Measurements from ENCODE around the gene PCSK2.

The PCSK2 gene

DNA sequence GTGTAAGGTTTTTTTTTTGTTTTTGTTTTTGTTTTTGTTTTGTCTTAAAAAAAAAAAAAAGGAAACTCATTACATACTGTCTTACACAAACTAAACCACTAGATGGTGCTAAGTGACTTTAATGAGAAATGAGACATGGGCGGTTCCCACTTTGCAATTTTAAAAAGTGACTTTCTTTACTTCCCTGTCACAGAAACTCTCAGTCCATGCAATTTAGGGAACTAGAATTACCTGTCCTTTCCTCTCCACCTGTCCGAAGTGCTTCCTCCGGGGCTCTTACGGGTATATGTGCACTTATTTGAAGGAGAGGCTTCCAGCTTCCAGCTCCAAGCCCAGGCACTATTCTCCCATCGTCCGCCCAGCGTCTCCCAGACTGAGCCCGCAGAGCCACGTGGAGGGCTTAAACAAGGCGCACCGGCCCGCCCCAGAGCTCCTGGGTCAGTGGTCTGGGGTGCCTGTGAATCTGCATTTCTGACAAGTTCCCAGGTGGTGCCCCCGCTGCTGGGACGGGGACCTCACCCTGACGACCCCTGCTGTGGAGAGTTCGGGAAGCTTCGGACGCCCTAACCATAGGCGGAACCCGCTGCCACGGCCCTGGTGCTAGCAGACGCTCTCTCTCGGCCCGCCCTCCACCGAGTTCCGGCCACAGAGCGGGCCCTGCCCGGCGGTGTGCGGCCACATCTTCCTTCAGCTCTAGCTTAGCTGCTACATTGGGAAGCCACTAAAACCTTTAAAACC lies 278.2 kb downstream of the PCSK2 start:
- Histone ChIP-seq H3K27me3 (ENCODE audit: control insufficient read depth, insufficient read depth, low read length) (no peaks in the 10 kb centered on the region), H3K27ac (ENCODE audit: low read depth, low read length) (no peak overlapping the region), H3K4me1 (ENCODE audit: control insufficient read depth, insufficient read depth, low read length) (peaks cover 10% of the 10 kb centered on the region)

GRCh38 chr20:17505636-17506517 lies 279.0 kb downstream of the PCSK2 start:
- no peak overlapping the region for H3K27ac ChIP-seq (ENCODE audit: low read depth, low read length)
- peak overlapping the region; percentile 67 for H3K9ac ChIP-seq (ENCODE audit: low read length)
- peaks cover 10% of the 10 kb centered on the region for H3K4me1 ChIP-seq (ENCODE audit: control insufficient read depth, insufficient read depth, low read length)
- H3K4me3 ChIP-seq (ENCODE audit: low read depth, low read length): peak overlapping the region; percentile 52; the same call in 1 of the 2 replicates
- no peaks in the 10 kb centered on the region for H3K9me3 ChIP-seq (ENCODE audit: control insufficient read depth, insufficient read depth, low read depth, low read length)
- no peaks in the 10 kb centered on the region for H3K36me3 ChIP-seq (ENCODE audit: control insufficient read depth, insufficient read depth, low read length)
- H3K27me3 ChIP-seq (ENCODE audit: control insufficient read depth, insufficient read depth, low read length): no peaks in the 10 kb centered on the region

More for the DNA sequence above, 278.2 kb downstream of the PCSK2 start:
- Histone ChIP-seq H3K9me3 (ENCODE audit: control insufficient read depth, insufficient read depth, low read depth, low read length) (no peaks in the 10 kb centered on the region), H3K36me3 (ENCODE audit: control insufficient read depth, insufficient read depth, low read length) (no peaks in the 10 kb centered on the region), H3K9ac (ENCODE audit: low read length) (peak overlapping the region; percentile 67), H3K4me3 (ENCODE audit: low read depth, low read length) (peak overlapping the region; percentile 52)

- no peak overlapping the region for H3K27ac ChIP-seq (ENCODE audit: low read depth, low read length)
- H3K9me3 ChIP-seq (ENCODE audit: control insufficient read depth, insufficient read depth, low read depth, low read length): no peaks in the 10 kb centered on the region
- no peak overlapping the region for H3K9ac ChIP-seq (ENCODE audit: low read length)
- H3K36me3 ChIP-seq (ENCODE audit: control insufficient read depth, insufficient read depth, low read length): no peaks in the 10 kb centered on the region
- H3K27me3 ChIP-seq (ENCODE audit: control insufficient read depth, insufficient read depth, low read length): no peaks in the 10 kb centered on the region
- no peak overlapping the region for H3K4me3 ChIP-seq (ENCODE audit: low read depth, low read length)
- H3K4me1 ChIP-seq (ENCODE audit: control insufficient read depth, insufficient read depth, low read length): peaks cover 10% of the 10 kb centered on the region
Measured at GRCh38 chr20:17507032-17507431, 280.2 kb downstream of the PCSK2 start.

GRCh38 chr20:17507531-17507930 lies 280.7 kb downstream of the PCSK2 start:
- Histone ChIP-seq H3K36me3 (ENCODE audit: control insufficient read depth, insufficient read depth, low read length) (no peaks in the 10 kb centered on the region), H3K27ac (ENCODE audit: low read depth, low read length) (no peak overlapping the region), H3K9ac (ENCODE audit: low read length) (no peak overlapping the region), H3K9me3 (ENCODE audit: control insufficient read depth, insufficient read depth, low read depth, low read length) (no peaks in the 10 kb centered on the region), H3K4me3 (ENCODE audit: low read depth, low read length) (no peak overlapping the region), H3K27me3 (ENCODE audit: control insufficient read depth, insufficient read depth, low read length) (no peaks in the 10 kb centered on the region), H3K4me1 (ENCODE audit: control insufficient read depth, insufficient read depth, low read length) (peaks cover 10% of the 10 kb centered on the region)

GRCh38 chr20:17508756-17509155 lies 281.9 kb downstream of the PCSK2 start:
- no peaks in the 10 kb centered on the region for H3K36me3 ChIP-seq (ENCODE audit: control insufficient read depth, insufficient read depth, low read length)
- H3K9me3 ChIP-seq (ENCODE audit: control insufficient read depth, insufficient read depth, low read depth, low read length): no peaks in the 10 kb centered on the region
- H3K27ac ChIP-seq (ENCODE audit: low read depth, low read length): no peak overlapping the region
- H3K27me3 ChIP-seq (ENCODE audit: control insufficient read depth, insufficient read depth, low read length): no peaks in the 10 kb centered on the region
- no peak overlapping the region for H3K4me3 ChIP-seq (ENCODE audit: low read depth, low read length)
- H3K4me1 ChIP-seq (ENCODE audit: control insufficient read depth, insufficient read depth, low read length): peaks cover 10% of the 10 kb centered on the region
- H3K9ac ChIP-seq (ENCODE audit: low read length): no peak overlapping the region

DNA sequence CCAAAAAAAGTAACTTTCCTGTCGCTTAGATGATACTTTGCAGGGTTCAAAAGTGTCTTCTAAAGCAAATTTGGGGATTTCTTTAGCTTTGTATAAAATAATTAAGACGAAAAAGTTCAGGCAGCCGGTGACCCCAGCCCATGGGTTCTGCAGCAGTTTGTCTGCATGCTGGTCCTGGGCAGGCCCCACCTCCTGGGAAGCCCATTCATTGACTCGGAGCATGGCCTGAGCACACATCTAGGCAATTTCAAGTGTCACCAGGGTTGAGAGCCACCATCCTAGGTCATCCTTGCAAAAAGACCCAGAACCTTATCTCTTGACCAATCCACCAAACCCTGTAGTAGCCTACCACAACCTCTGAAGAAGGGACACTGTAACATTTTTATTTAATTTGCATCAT lies 283.7 kb downstream of the PCSK2 start:
- Histone ChIP-seq H3K4me1 (ENCODE audit: control insufficient read depth, insufficient read depth, low read length) (no peaks in the 10 kb centered on the region), H3K9me3 (ENCODE audit: control insufficient read depth, insufficient read depth, low read depth, low read length) (no peaks in the 10 kb centered on the region)

GRCh38 chr20:17511401-17511800 lies 284.6 kb downstream of the PCSK2 start:
- Histone ChIP-seq H3K9me3 (ENCODE audit: control insufficient read depth, insufficient read depth, low read depth, low read length) (no peaks in the 10 kb centered on the region), H3K36me3 (ENCODE audit: control insufficient read depth, insufficient read depth, low read length) (no peaks in the 10 kb centered on the region)

More for the DNA sequence above, 283.7 kb downstream of the PCSK2 start:
- Histone ChIP-seq H3K27ac (ENCODE audit: low read depth, low read length) (no peak overlapping the region), H3K9ac (ENCODE audit: low read length) (no peak overlapping the region), H3K27me3 (ENCODE audit: control insufficient read depth, insufficient read depth, low read length) (no peaks in the 10 kb centered on the region), H3K36me3 (ENCODE audit: control insufficient read depth, insufficient read depth, low read length) (no peaks in the 10 kb centered on the region), H3K4me3 (ENCODE audit: low read depth, low read length) (no peak overlapping the region)

GRCh38 chr20:17513939-17514338 lies 287.1 kb downstream of the PCSK2 start:
- Histone ChIP-seq H3K4me1 (ENCODE audit: control insufficient read depth, insufficient read depth, low read length) (no peaks in the 10 kb centered on the region), H3K27me3 (ENCODE audit: control insufficient read depth, insufficient read depth, low read length) (no peaks in the 10 kb centered on the region), H3K27ac (ENCODE audit: low read depth, low read length) (no peak overlapping the region), H3K9me3 (ENCODE audit: control insufficient read depth, insufficient read depth, low read depth, low read length) (no peaks in the 10 kb centered on the region), H3K36me3 (ENCODE audit: control insufficient read depth, insufficient read depth, low read length) (no peaks in the 10 kb centered on the region), H3K4me3 (ENCODE audit: low read depth, low read length) (no peak overlapping the region), H3K9ac (ENCODE audit: low read length) (no peak overlapping the region)

More at GRCh38 chr20:17511401-17511800, 284.6 kb downstream of the PCSK2 start:
- no peak overlapping the region for H3K4me3 ChIP-seq (ENCODE audit: low read depth, low read length)
- no peak overlapping the region for H3K27ac ChIP-seq (ENCODE audit: low read depth, low read length)
- H3K4me1 ChIP-seq (ENCODE audit: control insufficient read depth, insufficient read depth, low read length): no peaks in the 10 kb centered on the region
- H3K27me3 ChIP-seq (ENCODE audit: control insufficient read depth, insufficient read depth, low read length): no peaks in the 10 kb centered on the region
- no peak overlapping the region for H3K9ac ChIP-seq (ENCODE audit: low read length)

GRCh38 chr20:17515053-17515452 lies 288.2 kb downstream of the PCSK2 start:
- no peaks in the 10 kb centered on the region for H3K4me1 ChIP-seq (ENCODE audit: control insufficient read depth, insufficient read depth, low read length)

DNA sequence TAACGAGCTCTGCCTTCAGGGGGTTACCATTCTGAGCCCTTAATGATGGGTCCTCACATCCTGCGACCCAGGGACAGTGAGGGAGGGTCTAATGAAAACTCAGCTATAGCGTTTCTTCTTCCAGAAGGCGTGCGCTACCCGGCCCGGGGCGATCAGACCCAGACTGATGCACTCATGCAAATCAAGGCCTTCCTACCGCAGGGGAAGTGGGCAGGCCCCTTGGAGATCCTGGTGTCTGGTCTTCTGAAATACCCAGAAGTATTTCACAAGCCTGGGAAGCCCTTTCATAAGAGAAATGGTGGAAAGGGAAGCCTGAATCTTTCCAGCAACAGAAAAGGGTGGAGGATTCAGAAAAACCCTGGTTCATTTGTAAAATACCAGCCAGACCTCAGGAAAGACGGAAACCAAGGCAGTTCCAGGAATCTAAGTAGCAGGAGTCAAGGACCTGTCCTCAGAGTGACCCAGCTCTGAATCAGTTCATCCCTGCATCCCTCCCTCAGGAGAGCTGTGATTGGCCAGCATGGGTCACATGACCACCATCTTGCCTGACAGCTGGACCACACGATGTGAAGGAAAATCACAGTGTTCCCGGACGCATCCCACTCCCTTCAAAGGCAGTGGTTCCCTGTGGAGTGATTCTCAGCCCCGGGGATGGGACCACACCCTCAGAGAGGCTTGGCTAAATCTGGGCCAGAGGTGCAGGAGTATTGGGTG lies 291.7 kb downstream of the PCSK2 start:
- H3K36me3 ChIP-seq (ENCODE audit: control insufficient read depth, insufficient read depth, low read length): no peaks in the 10 kb centered on the region
- H3K27me3 ChIP-seq (ENCODE audit: control insufficient read depth, insufficient read depth, low read length): no peaks in the 10 kb centered on the region
- no peak overlapping the region for H3K4me3 ChIP-seq (ENCODE audit: low read depth, low read length)
- no peak overlapping the region for H3K9ac ChIP-seq (ENCODE audit: low read length)
- no peaks in the 10 kb centered on the region for H3K9me3 ChIP-seq (ENCODE audit: control insufficient read depth, insufficient read depth, low read depth, low read length)
- H3K27ac ChIP-seq (ENCODE audit: low read depth, low read length): no peak overlapping the region
- peaks cover 4% of the 10 kb centered on the region; the same call in 1 of the 2 replicates for H3K4me1 ChIP-seq (ENCODE audit: control insufficient read depth, insufficient read depth, low read length)

More at GRCh38 chr20:17515053-17515452, 288.2 kb downstream of the PCSK2 start:
- Histone ChIP-seq H3K36me3 (ENCODE audit: control insufficient read depth, insufficient read depth, low read length) (no peaks in the 10 kb centered on the region), H3K9ac (ENCODE audit: low read length) (no peak overlapping the region), H3K9me3 (ENCODE audit: control insufficient read depth, insufficient read depth, low read depth, low read length) (no peaks in the 10 kb centered on the region), H3K27me3 (ENCODE audit: control insufficient read depth, insufficient read depth, low read length) (no peaks in the 10 kb centered on the region), H3K27ac (ENCODE audit: low read depth, low read length) (no peak overlapping the region), H3K4me3 (ENCODE audit: low read depth, low read length) (no peak overlapping the region)

All from HUES6 (cell line).